Neural cell (in vitro differentiated cells): ENCODE data around the gene DPH3. TPM values are rescaled to one million over a fixed set of nuclear protein-coding genes. Genes with fewer than 3 reads are reported as not detected.

Source experiments
- H2AFZ ChIP-seq: fragments of 200-600, 300-800 bp; sonication (generic), shearing (Covaris generic); 2 replicates; pipeline ENCODE4 v1.6.0; 2014; ENCODE audit warnings: low read depth, mild to moderate bottlenecking, antibody characterized with exemption, low read length, moderate library complexity
- H3F3A ChIP-seq: fragments of 200-600 bp; shearing (Covaris generic); 2 replicates; pipeline ENCODE4 v1.6.1; 2016; ENCODE audit warnings: mild to moderate bottlenecking, moderate library complexity, mixed read lengths, antibody characterized with exemption, low read length; ENCODE audit not compliant: insufficient read depth, poor library complexity, severe bottlenecking
- H3K27ac ChIP-seq: fragments of 200-600, 300-800 bp; sonication (generic), shearing (Covaris generic); 2 replicates; pipeline ENCODE4 v1.5.1; 2014; ENCODE audit warnings: mild to moderate bottlenecking, low read length, moderate library complexity
- H3K27me3 ChIP-seq: fragments of 300-800, 200-600 bp; sonication (generic), shearing (Covaris generic); 2 replicates; pipeline ENCODE4 v1.6.0; 2014; ENCODE audit warnings: mild to moderate bottlenecking, low read depth, low read length, moderate library complexity; ENCODE audit not compliant: insufficient read depth
- H3K36me3 ChIP-seq: fragments of 300-800, 200-600 bp; sonication (generic), shearing (Covaris generic); 2 replicates; pipeline ENCODE4 v1.5.1; 2014; ENCODE audit warnings: mild to moderate bottlenecking, antibody characterized with exemption, low read length, moderate library complexity; ENCODE audit not compliant: insufficient read depth
- H3K4me2 ChIP-seq: fragments of 300-800, 200-600 bp; sonication (generic), shearing (Covaris generic); 2 replicates; pipeline ENCODE4 v1.6.0; 2014; ENCODE audit warnings: mild to moderate bottlenecking, low read length
- H3K4me3 ChIP-seq: fragments of 300-800, 200-600 bp; sonication (generic), shearing (Covaris generic); 2 replicates; pipeline ENCODE4 v1.5.1; 2014; ENCODE audit warnings: mild to moderate bottlenecking, low read length, moderate library complexity
- H3K79me2 ChIP-seq: fragments of 200-600 bp; shearing (Covaris generic); replicated peaks from 2 replicates; pipeline ENCODE4 v1.6.0; 2014; ENCODE audit warnings: mild to moderate bottlenecking, low read length, moderate library complexity; ENCODE audit not compliant: insufficient read depth
- H3K9ac ChIP-seq: fragments of 300-800, 200-600 bp; sonication (generic), shearing (Covaris generic); 2 replicates; pipeline ENCODE4 v1.6.1; 2016; ENCODE audit warnings: mild to moderate bottlenecking, low read length, mixed read lengths
- H3K9me2 ChIP-seq: fragments of 200-600 bp; shearing (Covaris generic); 2 replicates; pipeline ENCODE4 v1.6.1; 2016; ENCODE audit warnings: mild to moderate bottlenecking, low read length, mixed read lengths; ENCODE audit not compliant: insufficient read depth
- H3K9me3 ChIP-seq: fragments of 200-600, 300-800 bp; sonication (generic), shearing (Covaris generic); 2 replicates; pipeline ENCODE4 v1.6.1; 2016; ENCODE audit warnings: mild to moderate bottlenecking, mixed run types, low read length, moderate library complexity, mixed read lengths
- H4K20me1 ChIP-seq: fragments of 200-600 bp; shearing (Covaris generic); 2 replicates; pipeline ENCODE4 v1.6.1; 2016; ENCODE audit warnings: mild to moderate bottlenecking, mixed run types; ENCODE audit not compliant: insufficient read depth
- EP300 ChIP-seq: fragments of 450-650 bp; conservative IDR thresholded peaks from 2 replicates; pipeline ENCODE4 v1.6.1; 2014; ENCODE audit warnings: antibody characterized with exemption, mild to moderate bottlenecking, moderate library complexity; ENCODE audit not compliant: poor library complexity, severe bottlenecking
- EZH2 ChIP-seq: fragments of 200-600, 300-800 bp; shearing (Covaris generic), sonication (generic); IDR thresholded peaks from 2 replicates; pipeline ENCODE4 v1.6.1; 2014; ENCODE audit warnings: antibody characterized with exemption, low read length, borderline replicate concordance, mild to moderate bottlenecking; ENCODE audit not compliant: insufficient read depth, poor library complexity, severe bottlenecking
- MXI1 ChIP-seq: fragments of 450-650 bp; conservative IDR thresholded peaks from 2 replicates; pipeline ENCODE4 v1.6.1; 2014; ENCODE audit warnings: antibody characterized with exemption, mild to moderate bottlenecking; ENCODE audit not compliant: poor library complexity, severe bottlenecking
- POLR2AphosphoS5 ChIP-seq: IDR thresholded peaks from 2 replicates; pipeline ENCODE4 v1.6.1; 2012
- RAD21 ChIP-seq: fragments of 450-650 bp; conservative IDR thresholded peaks from 2 replicates; pipeline ENCODE4 v1.6.1; 2014; ENCODE audit warnings: antibody characterized with exemption, mild to moderate bottlenecking, moderate library complexity
- SMC3 ChIP-seq: fragments of 450-650 bp; conservative IDR thresholded peaks from 2 replicates; pipeline ENCODE4 v1.6.1; 2014; ENCODE audit warnings: antibody characterized with exemption, mild to moderate bottlenecking, moderate library complexity; ENCODE audit not compliant: poor library complexity
- TAF1 ChIP-seq: IDR thresholded peaks from 2 replicates; pipeline ENCODE4 v1.6.1; 2012; ENCODE audit warnings: low read depth
- polyA plus RNA-seq: library from polyadenylated mRNA; depleted of rRNA; stranded (reverse); fragments of >200 nt; gene quantifications from 2 replicates; pipeline ENCODE4 v1.2.3, GENCODE V29; 2014
- TF ChIP-seq, protein P1 (sequence below): IDR thresholded peaks from 2 replicates; pipeline ENCODE4 v1.6.1; 2012; ENCODE audit warnings: borderline replicate concordance
- TF ChIP-seq, protein P2 (sequence below): fragments of 450-650 bp; IDR thresholded peaks from 2 replicates; pipeline ENCODE4 v1.5.1; 2014; ENCODE audit warnings: antibody characterized with exemption, mild to moderate bottlenecking, moderate library complexity; ENCODE audit not compliant: poor library complexity, severe bottlenecking

DPH3 gene
- polyA plus RNA-seq, 1 donor from 2014 or later = 38.5 TPM

DNA sequence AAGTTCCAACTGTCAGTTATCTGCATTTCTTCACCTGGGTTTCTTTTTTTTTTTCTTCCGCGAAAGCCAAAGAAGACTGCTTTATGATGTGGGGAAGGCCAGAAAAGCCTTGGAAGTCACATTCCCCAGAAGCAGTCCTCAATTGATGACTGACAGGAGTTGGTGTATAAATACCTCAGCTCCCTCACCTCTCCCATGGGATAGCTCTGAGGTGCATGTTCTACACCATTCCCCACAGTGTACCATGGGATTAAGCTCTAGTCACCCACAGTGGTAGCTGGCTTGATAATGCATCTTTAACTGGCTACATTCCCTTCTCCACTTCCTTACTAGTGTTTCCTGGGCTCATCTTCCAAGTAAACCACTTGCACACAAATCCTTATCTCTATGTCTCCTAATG is 30.5 kb downstream of the DPH3 start:
- Histone ChIP-seq H3F3A (no peaks in the 10 kb centered on the region), H2AFZ (no peak overlapping the region), H3K79me2 (no peaks in the 10 kb centered on the region), H3K4me3 (no peak overlapping the region), H3K9me3 (no peaks in the 10 kb centered on the region), H3K27me3 (no peaks in the 10 kb centered on the region), H3K9ac (no peak overlapping the region), H3K36me3 (no peaks in the 10 kb centered on the region), H3K4me2 (no peak overlapping the region), H3K27ac (no peak overlapping the region), H4K20me1 (no peaks in the 10 kb centered on the region), H3K9me2 (no peaks in the 10 kb centered on the region)
- TF ChIP-seq MXI1 = no peak
- TF ChIP-seq, protein P1, sequence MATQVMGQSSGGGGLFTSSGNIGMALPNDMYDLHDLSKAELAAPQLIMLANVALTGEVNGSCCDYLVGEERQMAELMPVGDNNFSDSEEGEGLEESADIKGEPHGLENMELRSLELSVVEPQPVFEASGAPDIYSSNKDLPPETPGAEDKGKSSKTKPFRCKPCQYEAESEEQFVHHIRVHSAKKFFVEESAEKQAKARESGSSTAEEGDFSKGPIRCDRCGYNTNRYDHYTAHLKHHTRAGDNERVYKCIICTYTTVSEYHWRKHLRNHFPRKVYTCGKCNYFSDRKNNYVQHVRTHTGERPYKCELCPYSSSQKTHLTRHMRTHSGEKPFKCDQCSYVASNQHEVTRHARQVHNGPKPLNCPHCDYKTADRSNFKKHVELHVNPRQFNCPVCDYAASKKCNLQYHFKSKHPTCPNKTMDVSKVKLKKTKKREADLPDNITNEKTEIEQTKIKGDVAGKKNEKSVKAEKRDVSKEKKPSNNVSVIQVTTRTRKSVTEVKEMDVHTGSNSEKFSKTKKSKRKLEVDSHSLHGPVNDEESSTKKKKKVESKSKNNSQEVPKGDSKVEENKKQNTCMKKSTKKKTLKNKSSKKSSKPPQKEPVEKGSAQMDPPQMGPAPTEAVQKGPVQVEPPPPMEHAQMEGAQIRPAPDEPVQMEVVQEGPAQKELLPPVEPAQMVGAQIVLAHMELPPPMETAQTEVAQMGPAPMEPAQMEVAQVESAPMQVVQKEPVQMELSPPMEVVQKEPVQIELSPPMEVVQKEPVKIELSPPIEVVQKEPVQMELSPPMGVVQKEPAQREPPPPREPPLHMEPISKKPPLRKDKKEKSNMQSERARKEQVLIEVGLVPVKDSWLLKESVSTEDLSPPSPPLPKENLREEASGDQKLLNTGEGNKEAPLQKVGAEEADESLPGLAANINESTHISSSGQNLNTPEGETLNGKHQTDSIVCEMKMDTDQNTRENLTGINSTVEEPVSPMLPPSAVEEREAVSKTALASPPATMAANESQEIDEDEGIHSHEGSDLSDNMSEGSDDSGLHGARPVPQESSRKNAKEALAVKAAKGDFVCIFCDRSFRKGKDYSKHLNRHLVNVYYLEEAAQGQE = no peak
- TF ChIP-seq SMC3 = no peak
- TF ChIP-seq, protein P2, sequence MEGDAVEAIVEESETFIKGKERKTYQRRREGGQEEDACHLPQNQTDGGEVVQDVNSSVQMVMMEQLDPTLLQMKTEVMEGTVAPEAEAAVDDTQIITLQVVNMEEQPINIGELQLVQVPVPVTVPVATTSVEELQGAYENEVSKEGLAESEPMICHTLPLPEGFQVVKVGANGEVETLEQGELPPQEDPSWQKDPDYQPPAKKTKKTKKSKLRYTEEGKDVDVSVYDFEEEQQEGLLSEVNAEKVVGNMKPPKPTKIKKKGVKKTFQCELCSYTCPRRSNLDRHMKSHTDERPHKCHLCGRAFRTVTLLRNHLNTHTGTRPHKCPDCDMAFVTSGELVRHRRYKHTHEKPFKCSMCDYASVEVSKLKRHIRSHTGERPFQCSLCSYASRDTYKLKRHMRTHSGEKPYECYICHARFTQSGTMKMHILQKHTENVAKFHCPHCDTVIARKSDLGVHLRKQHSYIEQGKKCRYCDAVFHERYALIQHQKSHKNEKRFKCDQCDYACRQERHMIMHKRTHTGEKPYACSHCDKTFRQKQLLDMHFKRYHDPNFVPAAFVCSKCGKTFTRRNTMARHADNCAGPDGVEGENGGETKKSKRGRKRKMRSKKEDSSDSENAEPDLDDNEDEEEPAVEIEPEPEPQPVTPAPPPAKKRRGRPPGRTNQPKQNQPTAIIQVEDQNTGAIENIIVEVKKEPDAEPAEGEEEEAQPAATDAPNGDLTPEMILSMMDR = no peak
- no peak for TF ChIP-seq EP300
- no peak for TF ChIP-seq TAF1
- TF ChIP-seq RAD21 = no peak
- TF ChIP-seq EZH2 = no peak
- TF ChIP-seq POLR2AphosphoS5 = no peak

DNA sequence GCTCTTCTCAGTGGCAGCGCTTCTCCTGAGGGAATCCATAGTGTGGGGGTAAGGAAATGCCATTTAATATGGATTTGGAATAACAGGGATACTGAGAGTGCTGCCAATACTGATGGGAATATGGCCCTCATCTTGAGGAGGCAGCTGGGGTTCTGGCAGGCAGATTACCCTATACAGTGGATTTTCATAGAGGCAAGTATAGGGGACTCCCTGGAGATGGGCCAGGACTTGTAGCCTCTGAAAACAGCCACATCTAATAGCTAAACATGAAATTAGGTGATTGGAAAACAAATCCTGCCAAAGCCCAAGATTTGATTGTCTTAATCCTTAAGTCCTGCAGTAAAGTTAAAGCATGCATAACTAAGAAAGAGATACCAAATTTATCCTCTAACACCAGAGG is 30.9 kb downstream of the DPH3 start:
- Histone ChIP-seq H3K27ac (no peak overlapping the region), H3K9me3 (no peaks in the 10 kb centered on the region), H3K36me3 (no peaks in the 10 kb centered on the region), H3F3A (no peaks in the 10 kb centered on the region), H3K9me2 (no peaks in the 10 kb centered on the region), H3K4me2 (no peak overlapping the region), H3K79me2 (no peaks in the 10 kb centered on the region), H3K4me3 (no peak overlapping the region), H4K20me1 (no peaks in the 10 kb centered on the region), H3K9ac (no peak overlapping the region), H2AFZ (no peak overlapping the region), H3K27me3 (no peaks in the 10 kb centered on the region)
- TF ChIP-seq EP300 = no peak
- TF ChIP-seq MXI1 = no peak
- no peak for TF ChIP-seq SMC3
- no peak for TF ChIP-seq TAF1
